ENCODE data around the gene HINT2.

HINT2 gene

DNA sequence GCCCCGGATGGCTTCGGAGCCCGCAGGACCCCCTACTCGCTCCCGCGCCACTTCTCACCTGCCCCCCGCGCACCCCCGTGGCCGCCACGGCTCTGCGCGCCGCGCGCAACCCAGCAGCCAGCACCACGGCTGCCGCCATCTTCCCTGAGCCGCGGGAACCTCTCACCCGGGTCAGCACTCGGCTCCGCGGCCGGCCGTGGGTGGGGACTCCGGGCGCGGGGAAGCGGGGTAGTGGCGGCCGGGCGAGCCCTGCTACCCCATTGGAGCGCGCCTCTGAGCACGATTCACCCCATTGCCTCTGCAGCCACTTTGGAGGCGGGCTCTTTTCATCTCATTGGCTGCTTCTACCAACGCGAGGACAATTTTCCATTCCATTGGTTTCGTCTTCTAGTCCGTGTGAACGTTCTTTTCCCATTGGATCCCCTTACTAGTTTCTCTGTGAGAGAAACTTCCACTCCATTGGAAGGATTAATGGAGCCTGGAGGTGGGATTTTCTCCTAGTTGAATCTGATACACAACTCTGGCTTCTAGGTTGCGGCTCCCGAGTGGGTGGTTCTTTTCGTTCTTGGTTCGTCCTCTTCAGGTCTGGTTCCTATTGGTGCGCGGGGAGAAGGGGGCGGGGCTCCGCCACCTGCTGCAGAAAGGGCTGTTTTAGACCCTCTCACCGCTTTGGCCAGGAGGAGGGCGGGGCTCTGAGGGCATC is at the start of gene HINT2:
TSS of gene HINT2 (minus strand) at position 202 of the 703 bp plus-strand sequence. CDS start at position 139, 63 bp downstream.
- peak; percentile 99 for DNase-seq

DNA sequence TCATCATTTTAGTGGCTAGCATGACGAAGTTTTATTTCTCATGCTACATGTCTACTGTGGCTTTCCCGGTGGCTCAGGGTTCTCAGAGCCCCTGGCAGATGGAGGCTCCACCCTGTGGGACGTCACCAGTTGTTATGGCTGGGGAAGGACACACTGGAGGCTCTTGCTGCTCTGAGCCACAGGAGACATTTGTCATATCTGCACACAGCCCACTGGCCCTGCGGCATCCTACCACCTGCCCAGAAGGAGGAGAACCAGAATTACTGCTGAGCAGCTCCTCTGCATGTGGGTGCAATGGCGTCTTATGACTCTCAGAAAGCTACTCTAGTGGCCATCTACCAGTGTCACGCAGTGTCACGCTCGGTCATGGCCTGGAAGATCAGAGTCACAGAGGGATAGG is 48.7 kb upstream of the HINT2 start:
- DNase-seq = no peak

DNA sequence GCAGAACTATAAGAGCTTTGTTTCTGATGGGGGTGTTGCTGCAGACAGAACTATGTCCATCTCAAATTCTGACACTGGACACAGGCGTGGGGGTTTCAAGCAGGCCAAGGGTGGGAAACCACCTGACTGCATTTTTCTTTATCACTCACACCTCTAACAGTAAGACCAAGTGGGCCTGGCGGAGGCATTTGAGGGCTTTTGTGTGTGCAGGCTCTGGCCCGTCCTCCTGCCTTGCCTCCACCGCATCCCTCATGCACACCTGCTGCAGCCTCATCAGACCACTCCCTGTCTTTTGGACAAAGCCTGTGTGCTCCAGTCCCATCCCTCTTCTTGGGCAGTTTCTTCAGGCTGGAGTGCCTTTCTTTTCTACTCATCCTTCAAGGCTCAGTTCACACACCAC is 47.5 kb upstream of the HINT2 start:
- DNase-seq = no peak

DNA sequence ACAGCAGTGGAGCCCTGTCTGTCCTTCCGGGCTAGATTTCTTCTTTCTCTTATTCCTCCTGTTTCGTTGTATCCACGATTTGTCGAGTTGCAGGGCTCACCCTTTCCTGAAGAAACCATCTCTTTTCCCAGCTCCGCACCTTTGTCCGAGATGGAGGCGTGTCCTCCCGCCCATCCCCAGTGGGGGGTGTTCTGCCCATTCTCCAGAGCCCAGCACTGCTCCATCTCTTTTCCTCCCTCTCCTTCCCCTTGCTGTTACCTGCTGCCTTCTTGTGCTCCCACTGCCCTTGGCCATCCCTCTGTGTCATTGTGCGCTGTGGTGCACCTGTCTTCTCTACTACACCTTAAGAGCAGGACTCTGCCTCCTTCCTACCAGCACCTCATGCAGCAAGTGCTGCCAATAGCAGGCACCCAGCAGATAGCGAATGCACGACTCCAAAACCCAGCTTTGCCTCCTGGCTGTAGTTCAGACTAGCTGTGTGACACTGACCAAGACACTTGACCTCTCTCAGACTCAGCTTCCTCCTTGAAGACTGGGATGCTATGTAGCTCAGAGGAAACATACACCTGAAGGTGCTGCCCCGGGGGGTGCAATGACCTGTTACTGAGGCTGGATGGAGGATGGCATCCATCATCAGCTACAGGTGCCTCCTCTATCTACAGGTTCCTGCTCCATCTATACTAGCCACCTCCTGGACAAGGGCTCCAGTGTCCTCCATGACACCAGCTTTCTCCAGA is 46.5 kb upstream of the HINT2 start:
- no peak for DNase-seq

DNA sequence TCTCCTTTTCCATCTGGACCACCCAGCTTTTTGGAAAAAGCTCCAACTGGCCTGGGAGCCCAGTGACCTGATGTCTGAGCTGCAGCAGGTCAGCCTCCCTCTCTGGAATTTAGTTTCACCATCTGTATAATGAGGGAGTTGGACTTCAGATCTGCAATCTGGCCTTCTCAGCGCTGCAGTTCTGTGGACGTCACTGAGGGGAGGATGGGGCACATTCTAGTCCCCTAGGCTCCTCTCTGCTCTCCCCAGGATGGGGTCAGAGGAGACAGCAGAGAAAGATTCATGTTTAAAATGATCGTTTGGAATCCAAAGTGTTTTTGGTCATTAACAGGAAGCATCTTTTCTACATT is 45.1 kb upstream of the HINT2 start:
- DNase-seq = no peak

DNA sequence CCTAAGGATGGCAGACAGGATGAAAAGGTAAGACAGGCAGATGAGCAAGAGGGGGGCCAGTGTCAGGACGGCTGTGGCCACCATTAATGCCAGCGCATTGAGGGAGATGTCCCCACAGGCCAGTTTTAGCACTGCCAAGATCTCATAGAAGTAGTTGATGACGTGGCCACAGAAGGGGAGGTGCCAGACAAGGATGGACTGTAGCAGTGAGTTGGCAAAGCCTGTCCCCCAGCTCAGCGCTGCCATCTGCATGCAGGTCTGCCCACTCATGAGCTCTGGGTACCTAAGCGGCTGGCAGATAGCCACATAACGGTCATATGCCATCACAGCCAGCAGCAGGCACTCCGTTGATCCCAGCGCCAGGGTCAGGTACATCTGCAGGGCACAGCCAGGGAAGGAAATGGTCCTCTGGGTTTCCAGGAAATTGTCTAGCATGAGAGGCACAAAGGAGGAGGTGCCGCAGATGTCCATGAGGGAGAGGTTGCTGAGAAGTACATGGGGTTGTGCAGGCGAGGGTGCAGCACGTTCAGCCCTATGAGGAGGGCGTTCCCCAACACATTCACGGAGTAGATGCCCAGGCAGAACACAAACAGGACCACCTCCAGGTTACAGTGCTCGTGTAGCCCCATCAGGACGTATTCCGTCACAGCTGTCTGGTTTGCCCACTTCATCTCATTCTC is 44.6 kb upstream of the HINT2 start:
- DNase-seq = no peak

DNA sequence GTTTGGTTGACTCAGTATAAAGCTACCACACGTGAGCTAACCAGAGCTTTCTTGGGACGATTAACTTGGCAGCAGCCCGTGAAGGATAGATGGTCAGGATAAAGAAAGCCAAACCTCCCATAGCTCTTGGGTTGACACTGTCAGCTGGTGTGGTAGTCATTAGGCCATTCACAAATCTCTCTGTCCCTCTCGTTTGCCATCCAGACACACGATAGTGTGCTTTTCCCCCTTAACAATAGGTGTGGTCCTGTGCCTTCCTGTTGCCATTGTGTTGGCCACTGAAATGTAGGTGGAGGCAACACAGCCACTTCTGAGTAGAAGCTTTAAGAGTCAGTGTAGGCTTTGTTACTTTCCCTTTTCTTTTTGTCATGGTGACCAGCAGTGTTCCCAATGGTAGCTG is 43.6 kb upstream of the HINT2 start:
- DNase-seq = no peak

DNA sequence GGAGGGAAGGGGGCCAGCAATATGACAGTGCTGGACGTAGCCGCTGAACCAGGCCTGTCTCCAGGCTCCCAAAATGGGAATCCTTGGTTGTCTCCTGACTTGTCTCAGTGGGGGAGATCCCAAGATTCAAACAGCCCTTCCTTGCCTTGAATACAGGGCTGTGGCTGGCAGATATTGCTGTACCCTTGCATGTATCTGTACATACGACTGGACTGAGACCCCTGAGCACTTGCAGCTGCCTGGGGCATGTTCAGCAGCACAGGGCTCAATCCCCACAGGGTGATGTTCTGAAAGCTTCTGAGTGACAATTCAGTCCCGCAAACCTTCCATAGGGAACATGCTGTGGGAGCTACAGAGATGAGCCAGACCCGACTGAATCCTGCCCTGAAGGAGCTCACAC is 42.0 kb upstream of the HINT2 start:
- DNase-seq = no peak

DNA sequence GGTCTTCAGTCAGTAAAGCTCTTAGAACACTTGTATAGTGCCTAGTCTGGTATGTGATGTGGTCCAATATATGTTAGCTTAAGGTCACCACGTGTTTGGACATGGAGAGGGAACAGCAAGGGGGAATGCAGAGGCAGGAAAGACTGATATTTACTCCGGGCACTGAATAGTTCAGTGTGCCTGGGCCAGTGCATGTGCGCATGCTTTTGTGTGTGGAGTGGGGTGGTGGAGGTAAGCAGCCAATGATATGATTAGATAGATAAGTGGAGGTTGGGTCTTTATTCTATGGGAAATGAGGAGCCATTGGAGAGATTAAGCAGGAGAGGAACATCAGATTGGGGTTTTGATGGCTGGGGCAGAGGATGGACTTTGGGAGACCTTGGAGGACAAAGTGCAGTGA is 41.4 kb upstream of the HINT2 start:
- no peak for DNase-seq

DNA sequence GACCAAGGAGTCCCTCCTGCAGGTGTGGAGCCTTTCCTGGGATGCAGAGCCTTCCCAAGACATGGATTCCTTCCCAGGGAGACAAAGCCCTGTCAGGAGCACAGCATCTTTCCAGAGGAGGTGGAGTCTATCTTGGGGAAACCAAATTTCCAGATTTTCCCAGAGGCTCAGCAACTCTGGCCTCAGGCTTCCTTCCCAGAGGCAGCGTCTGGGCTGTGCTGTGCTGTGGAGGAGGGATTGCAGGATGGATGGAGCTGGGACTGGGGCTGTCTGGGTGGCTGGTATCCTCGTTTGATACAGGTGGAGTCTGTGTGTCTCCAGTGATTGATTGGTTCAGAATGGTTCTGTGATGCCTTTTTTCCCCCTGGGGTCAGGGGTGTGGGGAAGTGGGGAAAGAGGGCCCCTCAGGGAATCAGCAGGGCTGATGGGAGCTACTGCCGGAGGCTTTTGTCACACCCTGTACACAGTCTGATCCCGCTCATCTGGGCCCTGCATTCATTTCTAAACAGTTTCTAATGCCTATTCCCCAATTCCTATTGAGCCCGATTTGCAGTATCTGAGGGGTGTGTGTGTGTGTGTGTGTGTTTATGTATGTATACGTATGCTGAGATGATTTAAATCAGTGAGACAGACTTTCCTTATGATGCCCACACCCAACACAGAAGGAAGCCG is 39.4 kb upstream of the HINT2 start:
- DNase-seq = no peak

DNA sequence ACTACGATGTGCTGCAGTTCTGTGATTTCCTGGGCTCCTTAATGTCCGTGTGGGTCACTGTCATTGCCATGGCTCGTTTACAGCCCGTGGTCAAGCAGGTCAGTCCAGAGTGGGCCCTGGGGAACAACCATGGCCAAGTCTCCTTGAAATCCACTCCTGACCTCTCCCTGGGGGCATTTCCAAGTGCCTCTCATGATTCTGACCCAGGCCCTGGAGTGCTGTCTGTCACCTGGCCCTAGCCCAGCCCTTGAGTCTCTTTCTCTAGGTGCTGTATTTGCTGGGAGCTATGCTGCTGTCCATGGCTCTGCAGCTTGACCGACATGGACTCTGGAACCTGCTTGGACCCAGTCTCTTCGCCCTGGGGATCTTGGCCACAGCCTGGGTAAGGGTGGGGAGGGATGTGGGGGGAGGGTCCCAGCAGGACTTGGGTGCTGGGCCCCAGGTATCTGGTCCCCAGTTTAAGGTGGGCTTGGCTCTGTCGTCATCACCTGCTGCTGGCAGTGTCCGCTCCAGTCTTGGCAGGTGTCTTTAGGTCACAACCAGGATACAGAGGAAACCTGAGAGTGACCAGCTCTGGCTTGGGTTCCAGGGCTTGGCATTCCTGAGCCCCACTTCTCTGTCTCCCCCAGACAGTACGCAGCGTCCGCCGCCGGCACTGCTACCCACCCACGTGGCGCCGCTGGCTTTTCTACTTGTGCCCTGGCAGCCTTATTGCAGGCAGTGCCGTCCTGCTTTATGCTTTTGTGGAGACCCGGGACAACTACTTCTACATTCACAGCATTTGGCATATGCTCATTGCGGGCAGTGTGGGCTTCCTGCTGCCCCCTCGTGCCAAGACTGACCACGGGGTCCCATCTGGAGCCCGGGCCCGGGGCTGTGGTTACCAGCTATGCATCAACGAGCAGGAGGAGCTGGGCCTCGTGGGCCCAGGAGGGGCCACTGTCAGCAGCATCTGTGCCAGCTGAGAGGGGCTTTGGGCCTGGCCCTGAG is 38.3 kb upstream of the HINT2 start:
- no peak for DNase-seq

DNA sequence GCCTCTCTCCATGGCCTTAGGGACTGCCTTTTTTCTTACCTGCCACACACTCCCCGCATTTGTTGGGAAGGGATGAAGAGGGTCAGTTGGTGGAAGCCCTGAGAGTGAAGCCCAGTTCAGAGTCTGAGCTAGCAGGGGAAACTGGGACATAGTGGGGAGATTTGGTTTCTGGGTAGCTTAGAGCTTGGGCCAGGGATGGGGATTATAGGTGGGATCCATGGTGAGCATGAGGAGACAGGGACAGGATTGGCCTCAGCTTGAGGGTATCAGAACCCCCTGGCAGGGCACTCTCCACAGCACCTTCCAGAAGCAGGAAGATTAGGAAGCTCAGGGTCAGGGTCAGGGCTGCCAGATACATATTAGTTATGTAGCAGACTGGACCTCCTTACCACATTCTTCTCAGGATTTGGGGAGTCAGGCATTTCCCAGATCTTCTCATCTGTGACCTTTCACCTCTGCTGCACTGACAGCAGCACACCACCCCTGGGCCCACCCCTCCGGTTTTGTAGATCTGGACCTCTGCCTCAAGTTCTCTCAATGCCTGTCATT is 37.5 kb upstream of the HINT2 start:
- no peak for DNase-seq

DNA sequence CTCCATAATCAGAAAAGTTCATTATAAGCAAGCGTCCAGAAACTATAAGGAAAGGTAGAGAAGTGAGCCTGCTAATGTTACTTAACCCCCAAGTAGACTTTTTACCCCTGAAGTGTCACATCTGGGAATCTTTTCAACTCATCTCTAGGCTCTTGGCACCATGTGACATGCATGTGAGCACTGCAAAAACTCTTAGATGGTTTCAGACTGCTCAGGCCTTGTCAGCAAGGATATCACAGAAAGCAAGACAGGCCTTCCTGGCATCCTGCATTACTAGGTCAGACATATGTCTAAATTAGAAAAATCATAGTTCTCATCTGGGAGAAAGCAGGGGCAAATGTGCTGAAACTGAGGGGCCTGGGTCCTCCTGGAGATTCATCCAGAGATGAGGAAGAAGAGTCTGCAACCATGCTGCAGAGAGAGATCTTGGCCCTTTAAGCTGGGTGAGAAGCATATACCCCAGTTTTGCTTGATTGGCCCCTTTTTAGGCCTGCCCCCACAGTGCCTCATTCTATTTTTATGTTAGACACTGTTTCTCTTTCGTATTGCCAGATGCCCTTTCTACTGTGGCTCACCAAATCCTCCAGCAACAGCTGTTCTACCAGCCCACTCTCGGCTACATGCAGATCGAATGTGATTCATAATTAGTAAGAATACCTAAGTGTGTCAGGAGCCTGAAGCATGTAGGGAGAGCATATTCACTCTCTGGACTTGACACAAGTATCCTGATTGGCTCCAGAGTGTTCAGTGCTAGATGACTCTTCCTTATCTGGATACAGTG is 33.1 kb upstream of the HINT2 start:
- no peak for DNase-seq

DNA sequence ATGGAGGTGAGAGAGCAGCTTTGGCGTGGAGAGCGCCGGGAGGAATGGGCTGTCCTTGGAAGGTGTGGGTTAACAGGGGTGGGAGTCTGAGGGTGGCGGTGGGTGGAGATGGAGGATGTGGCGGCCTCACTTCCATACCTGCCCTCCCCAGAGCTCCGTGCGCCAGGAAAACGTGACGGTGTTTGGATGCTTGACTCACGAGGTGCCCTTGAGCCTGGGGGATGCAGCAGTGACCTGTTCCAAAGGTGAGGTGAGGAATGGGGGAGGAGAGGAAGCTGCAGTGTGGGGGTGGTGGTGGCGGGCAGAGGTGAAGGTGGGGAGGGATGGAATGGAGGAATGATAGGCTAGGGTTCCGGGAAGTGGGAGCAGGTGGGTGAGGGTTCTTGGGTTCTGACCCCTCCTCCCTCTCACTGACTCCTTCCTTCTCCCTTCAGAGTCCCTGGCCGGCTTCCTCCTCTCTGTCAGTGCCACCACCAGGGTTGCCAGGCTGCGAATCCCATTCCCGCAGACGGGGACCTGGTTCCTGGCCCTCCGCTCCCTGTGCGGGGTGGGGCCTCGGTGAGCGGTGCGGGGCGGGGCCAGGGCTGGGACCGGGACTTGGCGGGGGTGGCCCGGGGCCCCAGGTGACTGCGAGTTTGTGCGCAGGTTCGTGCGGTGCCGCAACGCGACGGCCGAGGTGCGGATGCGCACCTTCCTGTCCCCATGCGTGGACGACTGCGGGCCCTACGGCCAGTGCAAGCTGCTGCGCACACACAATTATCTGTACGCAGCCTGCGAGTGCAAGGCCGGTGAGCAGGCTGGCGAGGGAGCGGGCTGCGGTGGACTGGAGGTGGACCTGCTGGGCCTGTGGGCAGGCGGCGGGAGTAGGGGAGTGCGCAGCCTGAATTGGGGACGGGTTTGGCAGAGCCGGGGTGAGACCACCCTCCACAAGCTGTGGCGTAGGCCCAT is 31.3 kb upstream of the HINT2 start:
- no peak for DNase-seq

DNA sequence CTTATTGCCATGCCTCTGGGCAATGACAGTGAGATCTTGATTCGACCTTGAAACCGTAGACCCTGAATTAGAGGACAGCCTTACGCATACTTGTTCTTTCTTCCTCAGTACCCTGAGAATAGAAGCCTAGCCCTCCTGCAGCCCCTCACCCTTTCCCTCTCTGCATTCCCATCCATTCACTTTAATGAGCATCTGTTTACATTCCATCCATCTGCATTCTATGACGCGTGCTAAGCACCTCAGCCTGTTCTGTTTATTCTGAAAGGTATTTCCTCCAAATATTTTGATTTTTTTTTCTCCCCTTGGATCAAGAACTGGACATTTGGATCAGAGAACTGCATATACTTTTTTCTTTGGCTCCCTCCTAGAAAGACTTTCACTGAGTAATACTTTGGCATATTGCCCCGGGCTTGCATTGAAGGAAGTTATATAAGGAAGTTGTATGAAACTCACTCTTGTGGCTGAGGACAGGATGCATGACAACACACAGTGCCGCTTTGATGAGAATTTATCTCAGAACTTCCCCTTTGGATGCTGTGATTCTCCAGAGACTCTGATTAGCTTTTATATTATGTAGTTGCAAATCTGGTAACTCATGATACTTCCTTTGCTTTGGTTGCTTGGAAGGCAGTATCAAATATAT is 29.9 kb upstream of the HINT2 start:
- DNase-seq = peak; percentile 73

DNA sequence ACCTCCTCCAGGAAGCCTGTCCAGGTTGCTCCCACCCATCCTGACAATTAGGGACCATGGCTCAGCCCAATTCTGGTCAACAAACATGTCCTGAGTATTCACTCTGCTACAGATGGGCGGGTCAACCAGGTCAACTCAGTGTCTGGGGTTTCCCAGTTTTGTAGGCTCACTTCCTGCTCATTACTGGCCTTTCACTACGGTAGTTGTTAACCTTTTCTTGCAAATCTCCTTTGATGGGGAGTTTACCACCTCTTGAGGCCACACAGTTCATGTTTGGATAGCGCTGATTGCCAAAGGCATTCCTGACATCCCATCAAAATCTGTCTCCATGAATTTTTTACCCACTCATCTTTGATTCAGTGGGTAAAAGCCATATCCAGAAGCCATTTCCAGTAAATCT is 28.0 kb upstream of the HINT2 start:
- no peak for DNase-seq

DNA sequence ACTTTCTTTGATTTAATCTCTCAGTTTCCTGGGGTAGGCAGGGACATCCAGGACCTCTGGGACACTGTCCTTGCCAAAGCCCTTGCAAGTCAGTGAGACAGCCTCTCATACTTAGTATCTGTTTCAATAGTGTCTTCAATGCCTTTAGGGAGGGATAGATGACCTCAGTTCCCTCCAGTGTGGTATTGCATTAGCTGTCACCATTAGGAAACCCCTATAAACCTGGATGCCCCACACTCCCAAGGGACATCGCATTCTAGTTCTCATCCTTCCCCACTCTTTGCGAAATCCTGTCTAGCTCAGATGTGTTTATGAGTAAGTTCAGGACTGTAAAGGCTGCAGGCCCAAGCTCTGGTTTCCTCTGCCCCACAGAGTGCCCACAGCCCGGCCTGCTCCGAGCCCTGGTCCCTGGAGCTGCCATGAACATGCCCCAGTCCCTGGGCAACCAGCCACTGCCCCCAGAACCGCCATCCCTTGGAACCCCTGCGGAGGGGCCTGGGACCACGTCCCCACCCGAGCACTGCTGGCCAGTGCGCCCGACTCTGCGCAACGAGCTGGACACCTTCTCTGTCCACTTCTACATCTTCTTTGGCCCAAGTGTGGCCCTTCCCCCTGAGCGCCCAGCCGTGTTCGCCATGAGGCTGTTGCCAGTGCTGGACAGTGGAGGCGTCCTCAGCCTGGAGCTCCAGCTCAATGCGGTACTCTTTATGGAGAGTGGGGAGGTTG is 27.3 kb upstream of the HINT2 start:
- DNase-seq = no peak

DNA sequence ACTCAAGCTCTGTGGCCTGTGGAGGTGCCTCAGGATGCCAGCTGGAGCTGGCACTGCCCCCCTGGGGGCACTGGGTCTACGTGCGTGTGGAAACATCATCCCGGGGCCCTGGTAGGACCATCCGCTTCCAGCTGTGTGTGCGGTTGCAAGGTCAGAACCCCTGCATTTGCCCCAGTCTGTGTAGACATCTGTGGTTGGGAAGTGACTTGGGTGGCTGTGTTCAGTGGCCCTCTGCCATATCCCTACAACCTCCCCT is 26.7 kb upstream of the HINT2 start:
- no peak for DNase-seq
